K562 (cell line): ENCODE results near the gene TRNT1. TPM values are rescaled to one million over a fixed set of nuclear protein-coding genes. Genes with fewer than 3 reads are reported as not detected.

Experiments
- ATAC-seq: fragments of 200-7000 bp; cut with Tn5 transposase; 3 replicates; pipeline ENCODE4 v1.9.1; 2020; ENCODE audit warnings: moderate library complexity
- BruUV-seq: library from RNA; stranded (reverse); fragments of 400-500 nt; replicated peaks from 2 replicates; lab custom pipeline; 2021; lab: Mats Ljungman, UMichigan
- CTCF ChIA-PET: fragments of 300-600 bp; formaldehyde crosslinking; extraction: SDS; loops from one replicate; lab custom pipeline; 2021; ENCODE audit warnings: low intra/inter-chr PET ratio; lab: Yijun Ruan, JAX
- POLR2A ChIA-PET: fragments of 300-600, 350-650 bp; sonication (Branson Sonifier 250); formaldehyde crosslinking; extraction: SDS; loops from one replicate; lab custom pipeline; 2021; ENCODE audit warnings: antibody characterized with exemption, inconsistent platforms; lab: Yijun Ruan, JAX
- DNase-seq, 4 experiments: peaks; one replicate each; pipeline versions ENCODE4 v3.0.0 to v3.0.0-alpha.2; 2011 to 2018; ENCODE audit warnings: low spot score in 3 of 4, mixed read lengths in 3 of 4; ENCODE audit errors: extremely low read depth in 1 of 4
- FAIRE-seq: peaks from 2 replicates; lab custom pipeline; 2011; peaks lifted over from hg19 to GRCh38; lab: Jason Lieb, UNC
- H2AFZ ChIP-seq: 2 replicates; pipeline ENCODE4 v1.6.0; 2011; ENCODE audit warnings: low read depth, low read length, control low read depth, inconsistent platforms
- H3K27ac ChIP-seq: fragments of 200-600 bp; 3 replicates; pipeline ENCODE4 v1.8.0; 2011; ENCODE audit warnings: low read depth, mild to moderate bottlenecking, control low read depth, inconsistent platforms, low read length, moderate library complexity, mixed read lengths; ENCODE audit errors: extremely low read depth
- H3K27me3 ChIP-seq, 2 experiments: fragments of 300-600 bp in 1 of 2; 2 replicates in 1 of 2; 3 replicates in 1 of 2; pipeline versions ENCODE4 v1.6.0 to v1.8.0; 2011; ENCODE audit warnings: inconsistent platforms in 2 of 2, low read length in 2 of 2, mild to moderate bottlenecking in 1 of 2, mixed read lengths in 1 of 2, moderate library complexity in 1 of 2; ENCODE audit not compliant: control insufficient read depth in 2 of 2, insufficient read depth in 2 of 2
- H3K36me3 ChIP-seq: fragments of 300-600 bp; 3 replicates; pipeline ENCODE4 v1.8.0; 2011; ENCODE audit warnings: mild to moderate bottlenecking, low read length, inconsistent platforms; ENCODE audit not compliant: control insufficient read depth, insufficient read depth
- H3K4me1 ChIP-seq, 2 experiments: fragments of 200-600 bp in 1 of 2; replicated peaks in 1 of 2; 2 replicates in 1 of 2; 3 replicates in 1 of 2; pipeline versions ENCODE4 v1.5.1 to v1.8.0; 2011; ENCODE audit warnings: inconsistent platforms in 2 of 2, low read length in 2 of 2, mild to moderate bottlenecking in 1 of 2, mixed read lengths in 1 of 2, moderate library complexity in 1 of 2; ENCODE audit not compliant: control insufficient read depth in 2 of 2, insufficient read depth in 2 of 2
- H3K4me2 ChIP-seq: 2 replicates; pipeline ENCODE4 v1.6.1; 2011; ENCODE audit warnings: low read length, control low read depth, inconsistent platforms, mixed read lengths; ENCODE audit not compliant: insufficient read depth
- H3K4me3 ChIP-seq: fragments of 200-600 bp; sonication (generic), shearing (Covaris generic); 2 replicates; pipeline ENCODE4 v1.5.1; 2016; ENCODE audit warnings: control low read depth, inconsistent platforms
- H3K79me2 ChIP-seq: fragments of 200-600 bp; 3 replicates; pipeline ENCODE4 v1.8.0; 2011; ENCODE audit warnings: low read length, inconsistent platforms; ENCODE audit not compliant: control insufficient read depth, insufficient read depth
- H3K9ac ChIP-seq, 2 experiments: 2 replicates each; pipeline versions ENCODE4 v1.6.0 to v1.6.1; 2011; ENCODE audit warnings: low read depth in 2 of 2, low read length in 2 of 2, control low read depth in 1 of 2, inconsistent platforms in 1 of 2, mild to moderate bottlenecking in 1 of 2, mixed read lengths in 1 of 2; ENCODE audit not compliant: insufficient read depth in 1 of 2
- H3K9me1 ChIP-seq: one replicate; pipeline ENCODE4 v1.6.0; 2011; ENCODE audit warnings: inconsistent platforms, mild to moderate bottlenecking, low read length, moderate library complexity; ENCODE audit not compliant: control insufficient read depth, insufficient read depth
- H3K9me3 ChIP-seq: replicated peaks from 2 replicates; pipeline ENCODE4 v1.5.1; 2011; ENCODE audit warnings: low read depth, low read length, inconsistent platforms; ENCODE audit not compliant: control insufficient read depth, insufficient read depth
- H4K20me1 ChIP-seq: replicated peaks from 2 replicates; pipeline ENCODE4 v1.6.1; 2011; ENCODE audit warnings: low read length, inconsistent platforms, mixed read lengths; ENCODE audit not compliant: control insufficient read depth, insufficient read depth
- CEBPZ ChIP-seq: fragments of 150-350 bp; IDR thresholded peaks from 2 replicates; pipeline ENCODE4 v1.6.1; 2014; ENCODE audit warnings: low read depth, mild to moderate bottlenecking, low read length, borderline replicate concordance
- CXXC5 ChIP-seq: fragments of 250-450 bp; sonication (Bioruptor Pico); IDR thresholded peaks from 2 replicates; pipeline ENCODE4 v1.8.0; 2022; ENCODE audit warnings: inconsistent platforms, mild to moderate bottlenecking, moderate library complexity
- GABPA ChIP-seq: fragments of 200-800 bp; sonication (Bioruptor generic); conservative IDR thresholded peaks from 2 replicates; pipeline ENCODE4 v1.6.1; 2016; ENCODE audit warnings: low read depth, missing genetic modification characterization, missing compliant biosample characterization
- ID3 ChIP-seq, 2 experiments: fragments of 250-450 bp in 1 of 2; fragments of 450-650 bp in 1 of 2; sonication (Bioruptor Pico) in 1 of 2; IDR thresholded peaks; 2 replicates each; pipeline versions ENCODE4 v1.6.1 to v1.8.0; 2016 to 2021; ENCODE audit warnings: mild to moderate bottlenecking in 2 of 2, moderate library complexity in 2 of 2, missing compliant biosample characterization in 1 of 2, missing genetic modification characterization in 1 of 2
- MEF2A ChIP-seq: IDR thresholded peaks from 2 replicates; pipeline ENCODE4 v1.6.1; 2011; ENCODE audit warnings: low read depth, mild to moderate bottlenecking, low read length, moderate library complexity; ENCODE audit not compliant: control insufficient read depth
- MTF1 ChIP-seq: fragments of 250-450 bp; sonication (Bioruptor Pico); IDR thresholded peaks from 2 replicates; pipeline ENCODE4 v1.9.0; 2021; ENCODE audit warnings: moderate library complexity, mild to moderate bottlenecking, inconsistent platforms, borderline replicate concordance
- NCOA6 ChIP-seq: fragments of 450-650 bp; IDR thresholded peaks from 2 replicates; pipeline ENCODE4 v1.6.1; 2017; ENCODE audit warnings: mild to moderate bottlenecking
- NFIC ChIP-seq: fragments of 450-650 bp; IDR thresholded peaks from 2 replicates; pipeline ENCODE4 v1.6.1; 2017; ENCODE audit warnings: mild to moderate bottlenecking, inconsistent platforms
- PATZ1 ChIP-seq: fragments of 250-450 bp; sonication (Bioruptor Pico); IDR thresholded peaks from 2 replicates; pipeline ENCODE4 v1.5.0; 2020; ENCODE audit warnings: mild to moderate bottlenecking, borderline replicate concordance
- POLR3G ChIP-seq: IDR thresholded peaks from 2 replicates; pipeline ENCODE4 v1.6.1; 2011; ENCODE audit not compliant: insufficient read length, insufficient replicate concordance; ENCODE audit errors: extremely low read depth
- RFX5 ChIP-seq: IDR thresholded peaks from 2 replicates; pipeline ENCODE4 v1.6.1; 2011; ENCODE audit warnings: low read depth, mild to moderate bottlenecking, improper control_type of control experiment, low read length
- ZNF184 ChIP-seq: sonication (generic); formaldehyde crosslinking; IDR thresholded peaks from 2 replicates; pipeline ENCODE4 v1.5.0; 2020; ENCODE audit warnings: missing genetic modification reagents
- ZNF551 ChIP-seq: fragments of 250-450 bp; sonication (Bioruptor Pico); IDR thresholded peaks from 2 replicates; pipeline ENCODE4 v1.5.0; 2021; ENCODE audit warnings: mild to moderate bottlenecking, moderate library complexity
- in situ Hi-C: fragments of 300-500 bp; cut with MboI; formaldehyde crosslinking; loops from 4 replicates; pipeline ENCODE4 v1.15.0; 2018; ENCODE audit warnings: inconsistent platforms, mixed read lengths
- intact Hi-C: fragments of 100-400 bp; cut with micrococcal nuclease; formaldehyde crosslinking; loops from 2 replicates; pipeline ENCODE4 v1.14.2; 2022
- polyA plus RNA-seq, 8 experiments: library from polyadenylated mRNA; depleted of rRNA in 4 of 8; stranded (reverse) in 5 of 8; unstranded in 3 of 8; fragments of >200 nt; fragmentation: Nextera tagmentation in 2 of 8; fragmentation: Illumina TruSeq in 1 of 8; extraction: Ambion mirVana in 2 of 8; extraction: Trizol in 1 of 8; gene quantifications; 2 replicates each; pipeline versions ENCODE4 v1.2.1 to v1.2.3, GENCODE V29; 2011 to 2014; ENCODE audit warnings: inconsistent platforms in 1 of 8, missing spikeins in 1 of 8
- total RNA-seq, 7 experiments: library from RNA; depleted of rRNA in 6 of 7; stranded (reverse); fragments of >200 nt in 6 of 7; fragmentation: Illumina TruSeq in 2 of 7; extraction: Trizol in 2 of 7; gene quantifications; 2 replicates each; pipeline versions ENCODE4 v1.2.1 to v1.2.3, GENCODE V29; 2011 to 2021; ENCODE audit warnings: low replicate concordance in 1 of 7

The TRNT1 gene
- total and polyA plus RNA-seq, 9 of the 15 experiments (the other 6 are each of a cell fraction or from before 2014, with no cell fraction given), result 38.1 to 58.2 (median 47.4) TPM

GRCh38 chr3:3137526-3137925, 10.8 kb downstream of the TRNT1 start (continued):
- TF ChIP-seq CEBPZ, result no peak
- TF ChIP-seq POLR3G, result no peak
- TF ChIP-seq MTF1, result no peak
- TF ChIP-seq MEF2A, result no peak
- TF ChIP-seq ZNF551 (CRISPR knock-in tag), result no peak

GRCh38 chr3:3141939-3142338, 15.2 kb downstream of the TRNT1 start:
- no peak overlapping the region for H3K4me3 ChIP-seq
- CTCF ChIA-PET, result no interaction called here
- no peaks in the 10 kb centered on the region for H3K27me3 ChIP-seq
- H3K27ac ChIP-seq, result no peak overlapping the region
- ATAC-seq, result no peak
- in situ Hi-C loops (no loop called here), intact Hi-C loops (no loop called here)
- peaks cover 14% of the 10 kb centered on the region; the same call in 2 of the 3 replicates for H3K79me2 ChIP-seq
- no peak overlapping the region for H3K4me2 ChIP-seq
- H3K4me1 ChIP-seq, result no peaks in the 10 kb centered on the region
- FAIRE-seq, result no peak
- no peaks in the 10 kb centered on the region; the same call in 1 of the 2 replicates for H4K20me1 ChIP-seq
- DNase-seq, result no peak
- peaks cover 97% of the 10 kb centered on the region for H3K36me3 ChIP-seq
- no TSS peak for BruUV-seq
- POLR2A ChIA-PET, result interaction anchor here (1.1 to 1.2 kb wide), 3 partner anchors 8 to 12 kb away, joined by 3 to 5 read pairs (median 4); no protein-coding TSS in a partner anchor
- no peak overlapping the region for H3K9ac ChIP-seq
- H2AFZ ChIP-seq, result no peak overlapping the region
- H3K9me1 ChIP-seq, result no peaks in the 10 kb centered on the region
- TF ChIP-seq ZNF184 (CRISPR knock-in tag) (no peak), GABPA (no peak), CXXC5 (no peak), NFIC (0 out of 2 replicates have a peak, but pooled peaks have one; percentile 20), NCOA6 (no peak), PATZ1 (CRISPR knock-in tag) (no peak), RFX5 (no peak), ID3 (CRISPR knock-in tag; IDR thresholded peaks at IDR 0.05) (no peak), ID3 (tag; IDR thresholded peaks at IDR 0.05) (no peak)
- H3K9me3 ChIP-seq, result no peaks in the 10 kb centered on the region
